ENCODE measurements around the gene ANKRD31. TPM values are rescaled to one million over a fixed set of nuclear protein-coding genes. Genes with fewer than 3 reads are reported as not detected.
"Not testable (repeated sequence)": the region's sequence is repeated elsewhere in the genome, so short reads cannot be mapped to it uniquely, and the experiment has no call there.

Gene ANKRD31
- total RNA-seq, 1 experiment from 2014 or later: 0.09 TPM

DNA sequence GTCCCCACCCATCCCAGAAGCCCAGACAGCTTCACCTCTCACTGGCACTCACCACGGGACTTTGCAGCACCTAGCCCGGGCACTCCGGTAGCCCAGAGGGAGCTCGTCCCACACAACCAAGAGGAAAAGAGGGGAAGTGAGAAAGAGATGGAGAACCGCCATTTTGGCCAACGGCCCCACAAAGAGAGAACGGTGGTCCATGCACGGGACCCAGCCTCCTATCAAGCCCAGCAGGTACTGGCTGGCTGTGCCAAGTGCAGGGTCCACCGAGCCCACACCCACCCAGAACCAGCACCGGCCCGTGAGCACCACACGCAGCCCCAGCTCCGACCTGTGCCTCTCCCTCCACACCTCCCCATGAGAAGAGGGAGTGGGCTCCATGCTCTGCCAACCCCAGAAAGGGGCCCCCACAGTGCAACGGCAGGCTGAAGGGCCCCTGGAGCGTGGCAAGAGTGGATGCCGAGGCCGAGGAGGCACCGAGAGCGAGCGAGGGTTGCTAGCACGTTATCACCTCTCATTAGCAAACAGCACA lies 105.8 kb downstream of the ANKRD31 start (continued):
- TF ChIP-seq, protein P1, sequence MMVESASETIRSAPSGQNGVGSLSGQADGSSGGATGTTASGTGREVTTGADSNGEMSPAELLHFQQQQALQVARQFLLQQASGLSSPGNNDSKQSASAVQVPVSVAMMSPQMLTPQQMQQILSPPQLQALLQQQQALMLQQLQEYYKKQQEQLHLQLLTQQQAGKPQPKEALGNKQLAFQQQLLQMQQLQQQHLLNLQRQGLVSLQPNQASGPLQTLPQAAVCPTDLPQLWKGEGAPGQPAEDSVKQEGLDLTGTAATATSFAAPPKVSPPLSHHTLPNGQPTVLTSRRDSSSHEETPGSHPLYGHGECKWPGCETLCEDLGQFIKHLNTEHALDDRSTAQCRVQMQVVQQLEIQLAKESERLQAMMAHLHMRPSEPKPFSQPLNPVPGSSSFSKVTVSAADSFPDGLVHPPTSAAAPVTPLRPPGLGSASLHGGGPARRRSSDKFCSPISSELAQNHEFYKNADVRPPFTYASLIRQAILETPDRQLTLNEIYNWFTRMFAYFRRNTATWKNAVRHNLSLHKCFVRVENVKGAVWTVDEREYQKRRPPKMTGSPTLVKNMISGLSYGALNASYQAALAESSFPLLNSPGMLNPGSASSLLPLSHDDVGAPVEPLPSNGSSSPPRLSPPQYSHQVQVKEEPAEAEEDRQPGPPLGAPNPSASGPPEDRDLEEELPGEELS (CRISPR knock-in tag; IDR thresholded peaks at IDR 0.05): no peak

GRCh38 chr5:75116856-75117255 lies 119.8 kb downstream of the ANKRD31 start:
- Mint-ChIP-seq H3K36me3 (no peaks in the 10 kb centered on the region), H3K4me1 (no peaks in the 10 kb centered on the region), H3K27me3 (ENCODE audit: low read depth) (no peaks in the 10 kb centered on the region), H3K27ac (no peak overlapping the region), H3K9me3 (peaks cover 8% of the 10 kb centered on the region), H3K4me3 (no peak overlapping the region)
- POLR2A ChIA-PET: no interaction called here
- ATAC-seq (no peak), DNase-seq (ENCODE audit: low spot score) (no peak)
- TF ChIP-seq ZNF138 (CRISPR knock-in tag; conservative IDR thresholded peaks at IDR 0.05): no peak
- TF ChIP-seq, protein P2, sequence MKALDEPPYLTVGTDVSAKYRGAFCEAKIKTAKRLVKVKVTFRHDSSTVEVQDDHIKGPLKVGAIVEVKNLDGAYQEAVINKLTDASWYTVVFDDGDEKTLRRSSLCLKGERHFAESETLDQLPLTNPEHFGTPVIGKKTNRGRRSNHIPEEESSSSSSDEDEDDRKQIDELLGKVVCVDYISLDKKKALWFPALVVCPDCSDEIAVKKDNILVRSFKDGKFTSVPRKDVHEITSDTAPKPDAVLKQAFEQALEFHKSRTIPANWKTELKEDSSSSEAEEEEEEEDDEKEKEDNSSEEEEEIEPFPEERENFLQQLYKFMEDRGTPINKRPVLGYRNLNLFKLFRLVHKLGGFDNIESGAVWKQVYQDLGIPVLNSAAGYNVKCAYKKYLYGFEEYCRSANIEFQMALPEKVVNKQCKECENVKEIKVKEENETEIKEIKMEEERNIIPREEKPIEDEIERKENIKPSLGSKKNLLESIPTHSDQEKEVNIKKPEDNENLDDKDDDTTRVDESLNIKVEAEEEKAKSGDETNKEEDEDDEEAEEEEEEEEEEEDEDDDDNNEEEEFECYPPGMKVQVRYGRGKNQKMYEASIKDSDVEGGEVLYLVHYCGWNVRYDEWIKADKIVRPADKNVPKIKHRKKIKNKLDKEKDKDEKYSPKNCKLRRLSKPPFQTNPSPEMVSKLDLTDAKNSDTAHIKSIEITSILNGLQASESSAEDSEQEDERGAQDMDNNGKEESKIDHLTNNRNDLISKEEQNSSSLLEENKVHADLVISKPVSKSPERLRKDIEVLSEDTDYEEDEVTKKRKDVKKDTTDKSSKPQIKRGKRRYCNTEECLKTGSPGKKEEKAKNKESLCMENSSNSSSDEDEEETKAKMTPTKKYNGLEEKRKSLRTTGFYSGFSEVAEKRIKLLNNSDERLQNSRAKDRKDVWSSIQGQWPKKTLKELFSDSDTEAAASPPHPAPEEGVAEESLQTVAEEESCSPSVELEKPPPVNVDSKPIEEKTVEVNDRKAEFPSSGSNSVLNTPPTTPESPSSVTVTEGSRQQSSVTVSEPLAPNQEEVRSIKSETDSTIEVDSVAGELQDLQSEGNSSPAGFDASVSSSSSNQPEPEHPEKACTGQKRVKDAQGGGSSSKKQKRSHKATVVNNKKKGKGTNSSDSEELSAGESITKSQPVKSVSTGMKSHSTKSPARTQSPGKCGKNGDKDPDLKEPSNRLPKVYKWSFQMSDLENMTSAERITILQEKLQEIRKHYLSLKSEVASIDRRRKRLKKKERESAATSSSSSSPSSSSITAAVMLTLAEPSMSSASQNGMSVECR (CRISPR knock-in tag; IDR thresholded peaks at IDR 0.05; ENCODE audit: borderline replicate concordance): no peak
- TF ChIP-seq, protein P3, sequence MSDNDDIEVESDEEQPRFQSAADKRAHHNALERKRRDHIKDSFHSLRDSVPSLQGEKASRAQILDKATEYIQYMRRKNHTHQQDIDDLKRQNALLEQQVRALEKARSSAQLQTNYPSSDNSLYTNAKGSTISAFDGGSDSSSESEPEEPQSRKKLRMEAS (CRISPR knock-in tag; IDR thresholded peaks at IDR 0.05): no peak
- no peak for TF ChIP-seq ZBTB21 (CRISPR knock-in tag; IDR thresholded peaks at IDR 0.05; ENCODE audit: borderline replicate concordance)
- TF ChIP-seq E2F1 (CRISPR knock-in tag; IDR thresholded peaks at IDR 0.05): no peak
- no peak for TF ChIP-seq PRRX2 (CRISPR knock-in tag; IDR thresholded peaks at IDR 0.05)
- TF ChIP-seq CDX4 (CRISPR knock-in tag; IDR thresholded peaks at IDR 0.05; ENCODE audit: borderline replicate concordance): no peak
- TF ChIP-seq ETV6 (CRISPR knock-in tag; IDR thresholded peaks at IDR 0.05): no peak
- TF ChIP-seq ZNF671 (CRISPR knock-in tag; IDR thresholded peaks at IDR 0.05): no peak
- TF ChIP-seq KAT7 (CRISPR knock-in tag; IDR thresholded peaks at IDR 0.05; ENCODE audit: borderline replicate concordance): no peak
- no peak for TF ChIP-seq JAZF1 (CRISPR knock-in tag; IDR thresholded peaks at IDR 0.05)
- TF ChIP-seq CBFB (CRISPR knock-in tag; IDR thresholded peaks at IDR 0.05; ENCODE audit: low read depth): no peak
- TF ChIP-seq ZNF423 (CRISPR knock-in tag; IDR thresholded peaks at IDR 0.05): no peak
- no peak for TF ChIP-seq PREB (CRISPR knock-in tag; IDR thresholded peaks at IDR 0.05; ENCODE audit: borderline replicate concordance)
- TF ChIP-seq ATF1 (CRISPR knock-in tag; IDR thresholded peaks at IDR 0.05): no peak
- TF ChIP-seq TCF7 (CRISPR knock-in tag; IDR thresholded peaks at IDR 0.05; ENCODE audit: low read depth): no peak
- no peak for TF ChIP-seq SP1 (CRISPR knock-in tag; conservative IDR thresholded peaks at IDR 0.05)
- no peak for TF ChIP-seq TEAD4 (CRISPR knock-in tag; IDR thresholded peaks at IDR 0.05)
- TF ChIP-seq FOXP1 (CRISPR knock-in tag; IDR thresholded peaks at IDR 0.05; ENCODE audit: borderline replicate concordance): no peak
- TF ChIP-seq SOX15 (CRISPR knock-in tag; IDR thresholded peaks at IDR 0.05): no peak
- CTCF ChIA-PET: interaction anchor here (0.6 kb wide), 1 partner anchor 725 kb away, joined by 3 read pairs; no protein-coding TSS in a partner anchor

GRCh38 chr5:75114311-75114710 lies 122.4 kb downstream of the ANKRD31 start:
- H3K27me3 Mint-ChIP-seq (ENCODE audit: low read depth); DNase-seq (ENCODE audit: low spot score); ATAC-seq; H3K9me3 Mint-ChIP-seq; H3K36me3 Mint-ChIP-seq; H3K4me3 Mint-ChIP-seq; H3K27ac Mint-ChIP-seq; H3K4me1 Mint-ChIP-seq; POLR2A ChIA-PET; CTCF ChIA-PET: not testable (repeated sequence)

Measured in WTC11 (cell line).